Activated T-cell treated with anti-CD3 and anti-CD28 coated beads for 48 hours (primary cell): ENCODE results near the gene ROBO2.
"Not testable (repeated sequence)": the region's sequence is repeated elsewhere in the genome, so short reads cannot be mapped to it uniquely, and the experiment has no call there.

ENCODE experiments used
- DNase-seq: peaks from one replicate; pipeline ENCODE4 v3.0.0-alpha.2; 2020; ENCODE audit warnings: low read depth

ROBO2 gene

GRCh38 chr3:77328690-77329089 lies 288.8 kb downstream of the ROBO2 start:
- DNase-seq = no peak

GRCh38 chr3:77329116-77329515 lies 289.2 kb downstream of the ROBO2 start:
- no peak for DNase-seq

GRCh38 chr3:77338195-77338594 lies 298.3 kb downstream of the ROBO2 start:
- no peak for DNase-seq

GRCh38 chr3:77342027-77342426 lies 302.1 kb downstream of the ROBO2 start:
- DNase-seq = no peak

- DNase-seq = no peak
Observed at GRCh38 chr3:77342688-77343087, 302.8 kb downstream of the ROBO2 start.

- no peak for DNase-seq
Observed at GRCh38 chr3:77345009-77345408, 305.1 kb downstream of the ROBO2 start.

- DNase-seq = no peak
Observed at GRCh38 chr3:77348244-77348855, 308.5 kb downstream of the ROBO2 start.

GRCh38 chr3:77354958-77355357 lies 315.1 kb downstream of the ROBO2 start:
- DNase-seq = no peak

GRCh38 chr3:77362936-77363335 lies 323.0 kb downstream of the ROBO2 start:
- no peak for DNase-seq

- DNase-seq = no peak
Observed at GRCh38 chr3:77365152-77365551, 325.3 kb downstream of the ROBO2 start.

GRCh38 chr3:77370413-77370812 lies 330.5 kb downstream of the ROBO2 start:
- DNase-seq = no peak

GRCh38 chr3:77372018-77372417 lies 332.1 kb downstream of the ROBO2 start:
- DNase-seq = no peak

GRCh38 chr3:77372634-77373346 lies 332.9 kb downstream of the ROBO2 start:
- DNase-seq = no peak

GRCh38 chr3:77373619-77374018 lies 333.7 kb downstream of the ROBO2 start:
- no peak for DNase-seq

- DNase-seq = no peak
Observed at GRCh38 chr3:77376511-77376910, 336.6 kb downstream of the ROBO2 start.

- no peak for DNase-seq
Observed at GRCh38 chr3:77377717-77378116, 337.8 kb downstream of the ROBO2 start.

- DNase-seq = no peak
Observed at GRCh38 chr3:77380136-77380535, 340.2 kb downstream of the ROBO2 start.

GRCh38 chr3:77381431-77381830 lies 341.5 kb downstream of the ROBO2 start:
- DNase-seq = no peak

GRCh38 chr3:77392181-77392580 lies 352.3 kb downstream of the ROBO2 start:
- DNase-seq = no peak

- DNase-seq = no peak
Observed at GRCh38 chr3:77394046-77394445, 354.1 kb downstream of the ROBO2 start.

- DNase-seq = no peak
Observed at GRCh38 chr3:77404871-77405270, 365.0 kb downstream of the ROBO2 start.

- no peak for DNase-seq
Observed at GRCh38 chr3:77407441-77407840, 367.5 kb downstream of the ROBO2 start.

GRCh38 chr3:77410334-77410733 lies 370.4 kb downstream of the ROBO2 start:
- DNase-seq = not testable (repeated sequence)

- DNase-seq = no peak
Observed at GRCh38 chr3:77411334-77411733, 371.4 kb downstream of the ROBO2 start.
